ENCODE results near the gene ARHGEF38. TPM values are rescaled to one million over a fixed set of nuclear protein-coding genes. Genes with fewer than 3 reads are reported as not detected.

The ARHGEF38 gene
- total and polyA plus RNA-seq, 9 donors, result 0.12 to 1.3 (median 0.24) TPM; not detected in 5

- 68 to 72% (median 68%) methylated on average over 7 of the region's 7 CpGs for WGBS, 3 donors
- H3K4me1 ChIP-seq (ENCODE audit: insufficient read depth), result no peaks in the 10 kb centered on the region
- TF ChIP-seq CTCF (IDR thresholded peaks at IDR 0.05) (no peak), POLR2A (IDR thresholded peaks at IDR 0.05) (no peak), EP300 (IDR thresholded peaks at IDR 0.05) (no peak)
- no peaks in the 10 kb centered on the region for H3K9me3 ChIP-seq
- no peak overlapping the region for H3K4me3 ChIP-seq
- no peaks in the 10 kb centered on the region for H3K36me3 ChIP-seq
- H3K27me3 ChIP-seq, result no peaks in the 10 kb centered on the region
- intact Hi-C loops (cut with DNase I), result no loop called here
- no peak for DNase-seq
- no peak overlapping the region for H3K27ac ChIP-seq
Observed at GRCh38 chr4:105630670-105631655, 78.5 kb downstream of the ARHGEF38 start.

- Histone ChIP-seq H3K27me3 (no peaks in the 10 kb centered on the region), H3K9me3 (no peaks in the 10 kb centered on the region), H3K27ac (no peak overlapping the region), H3K36me3 (no peaks in the 10 kb centered on the region), H3K4me1 (ENCODE audit: insufficient read depth) (no peaks in the 10 kb centered on the region), H3K4me3 (no peak overlapping the region)
- no peak for DNase-seq
- TF ChIP-seq POLR2A (IDR thresholded peaks at IDR 0.05), result no peak
- no peak for TF ChIP-seq CTCF (IDR thresholded peaks at IDR 0.05)
- TF ChIP-seq EP300 (IDR thresholded peaks at IDR 0.05), result no peak
- intact Hi-C loops (cut with DNase I), result no loop called here
- WGBS, 3 donors, result 58 to 93% (median 91%) methylated on average over 8 of the region's 8 CpGs
Observed at GRCh38 chr4:105631818-105632400, 79.5 kb downstream of the ARHGEF38 start.

GRCh38 chr4:105632599-105632998, 80.2 kb downstream of the ARHGEF38 start:
- no peak for DNase-seq
- Histone ChIP-seq H3K4me1 (ENCODE audit: insufficient read depth) (no peaks in the 10 kb centered on the region), H3K27me3 (no peaks in the 10 kb centered on the region), H3K36me3 (no peaks in the 10 kb centered on the region), H3K4me3 (no peak overlapping the region), H3K27ac (no peak overlapping the region), H3K9me3 (no peaks in the 10 kb centered on the region)
- intact Hi-C loops (cut with DNase I), result no loop called here
- TF ChIP-seq EP300 (IDR thresholded peaks at IDR 0.05), result no peak
- 92 to 94% (median 92%) methylated on average over 3 of the region's 3 CpGs for WGBS, 3 donors

GRCh38 chr4:105633241-105633640, 80.8 kb downstream of the ARHGEF38 start:
- Histone ChIP-seq H3K27ac (no peak overlapping the region), H3K27me3 (no peaks in the 10 kb centered on the region), H3K4me3 (no peak overlapping the region), H3K9me3 (no peaks in the 10 kb centered on the region), H3K4me1 (ENCODE audit: insufficient read depth) (no peaks in the 10 kb centered on the region), H3K36me3 (no peaks in the 10 kb centered on the region)
- 48 to 62% (median 53%) methylated on average over 3 of the region's 3 CpGs for WGBS, 3 donors
- DNase-seq, result no peak
- intact Hi-C loops (cut with DNase I), result no loop called here
- TF ChIP-seq CTCF (IDR thresholded peaks at IDR 0.05) (no peak), POLR2A (IDR thresholded peaks at IDR 0.05) (no peak), EP300 (IDR thresholded peaks at IDR 0.05) (no peak)

Data from ovary (tissue), 9 donors.